Sigmoid colon (tissue), 4 donors: Measurements from ENCODE around the gene CELA2A.
"Not testable (repeated sequence)": the region's sequence is repeated elsewhere in the genome, so short reads cannot be mapped to it uniquely, and the experiment has no call there.

ENCODE experiments used
- EP300 ChIP-seq, 4 donors: sonication (generic); formaldehyde crosslinking; IDR thresholded peaks; one replicate each; pipeline ENCODE4 v1.6.1; 2017; ENCODE audit warnings: antibody characterized with exemption in 4 of 4
- POLR2A ChIP-seq, 2 donors: fragments of 450-650 bp; IDR thresholded peaks; one replicate each; pipeline ENCODE4 v1.6.1; 2016; ENCODE audit warnings: antibody characterized with exemption in 2 of 2, mild to moderate bottlenecking in 2 of 2, moderate library complexity in 2 of 2
- TF ChIP-seq, protein P1 (sequence below), 4 experiments: fragments of 450-650 bp in 3 of 4; fragments of 200-600 bp in 1 of 4; IDR thresholded peaks; one replicate each; pipeline ENCODE4 v1.5.1; 2016 to 2019; ENCODE audit warnings: antibody characterized with exemption in 4 of 4, mild to moderate bottlenecking in 3 of 4, moderate library complexity in 2 of 4

DNA sequence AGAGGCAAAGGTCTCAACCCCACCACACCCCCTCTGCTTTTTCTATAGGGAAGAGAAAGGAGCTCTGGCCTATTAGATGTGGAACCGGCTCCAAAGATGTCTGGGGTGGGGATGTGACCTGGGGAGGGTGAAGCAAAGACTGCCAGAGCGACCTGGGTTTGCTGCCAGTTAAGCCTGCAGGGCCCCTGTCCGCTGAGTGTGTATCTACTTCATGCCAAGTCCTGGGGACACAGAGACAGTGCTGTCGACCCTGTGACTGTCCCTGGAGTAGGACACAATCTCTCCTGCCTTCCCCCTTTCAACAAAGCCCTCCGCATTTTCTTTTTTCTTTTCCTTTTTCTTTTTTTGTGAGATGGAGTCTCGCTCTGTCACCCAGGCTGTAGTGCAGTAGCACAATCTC, 25.9 kb downstream of the CELA2A start:
- TF ChIP-seq, protein P1, sequence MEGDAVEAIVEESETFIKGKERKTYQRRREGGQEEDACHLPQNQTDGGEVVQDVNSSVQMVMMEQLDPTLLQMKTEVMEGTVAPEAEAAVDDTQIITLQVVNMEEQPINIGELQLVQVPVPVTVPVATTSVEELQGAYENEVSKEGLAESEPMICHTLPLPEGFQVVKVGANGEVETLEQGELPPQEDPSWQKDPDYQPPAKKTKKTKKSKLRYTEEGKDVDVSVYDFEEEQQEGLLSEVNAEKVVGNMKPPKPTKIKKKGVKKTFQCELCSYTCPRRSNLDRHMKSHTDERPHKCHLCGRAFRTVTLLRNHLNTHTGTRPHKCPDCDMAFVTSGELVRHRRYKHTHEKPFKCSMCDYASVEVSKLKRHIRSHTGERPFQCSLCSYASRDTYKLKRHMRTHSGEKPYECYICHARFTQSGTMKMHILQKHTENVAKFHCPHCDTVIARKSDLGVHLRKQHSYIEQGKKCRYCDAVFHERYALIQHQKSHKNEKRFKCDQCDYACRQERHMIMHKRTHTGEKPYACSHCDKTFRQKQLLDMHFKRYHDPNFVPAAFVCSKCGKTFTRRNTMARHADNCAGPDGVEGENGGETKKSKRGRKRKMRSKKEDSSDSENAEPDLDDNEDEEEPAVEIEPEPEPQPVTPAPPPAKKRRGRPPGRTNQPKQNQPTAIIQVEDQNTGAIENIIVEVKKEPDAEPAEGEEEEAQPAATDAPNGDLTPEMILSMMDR (IDR thresholded peaks at IDR 0.05) = not testable (repeated sequence)
- TF ChIP-seq POLR2A, EP300 (IDR thresholded peaks at IDR 0.05): not testable (repeated sequence)
